Activated T-cell treated with anti-CD3 and anti-CD28 coated beads, Interleukin-2, amount 50 U/mL, for 1 hour (primary cell): ENCODE results near the gene SPATS1.

Source experiments
- DNase-seq: peaks from one replicate; pipeline ENCODE4 v3.0.0-alpha.2; 2020

SPATS1 gene, protein sequence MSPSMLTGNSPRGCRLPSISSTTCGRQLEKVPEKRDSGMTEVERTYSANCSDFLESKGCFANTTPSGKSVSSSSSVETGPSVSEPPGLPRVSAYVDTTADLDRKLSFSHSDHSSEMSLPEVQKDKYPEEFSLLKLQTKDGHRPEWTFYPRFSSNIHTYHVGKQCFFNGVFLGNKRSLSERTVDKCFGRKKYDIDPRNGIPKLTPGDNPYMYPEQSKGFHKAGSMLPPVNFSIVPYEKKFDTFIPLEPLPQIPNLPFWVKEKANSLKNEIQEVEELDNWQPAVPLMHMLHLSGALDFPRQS

DNA sequence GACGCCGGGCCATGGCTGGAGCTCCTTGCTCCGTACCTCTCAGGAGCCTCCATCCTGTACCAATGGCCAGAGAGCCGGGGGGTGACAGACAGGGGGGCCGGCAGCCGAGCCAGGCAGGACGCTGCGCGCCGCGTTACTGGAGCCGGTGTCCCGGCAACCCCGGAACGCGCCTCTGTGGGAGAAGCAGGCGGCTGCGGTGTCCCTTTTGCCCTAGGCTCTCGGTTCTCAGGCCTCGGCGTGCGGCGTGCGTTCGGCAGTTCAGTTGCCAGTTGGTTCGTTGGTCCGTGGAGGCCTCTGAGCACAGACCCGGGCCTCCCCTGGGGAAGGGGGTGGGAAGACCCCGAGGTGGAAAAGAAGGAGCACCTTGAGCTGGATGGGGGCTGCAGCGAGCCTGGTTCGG, at the start of gene SPATS1:
SPATS1 (plus strand) TSS at position 162 of the 400 bp plus-strand sequence. CDS start 446 bp downstream, outside the sequence.
- DNase-seq = no peak

DNA sequence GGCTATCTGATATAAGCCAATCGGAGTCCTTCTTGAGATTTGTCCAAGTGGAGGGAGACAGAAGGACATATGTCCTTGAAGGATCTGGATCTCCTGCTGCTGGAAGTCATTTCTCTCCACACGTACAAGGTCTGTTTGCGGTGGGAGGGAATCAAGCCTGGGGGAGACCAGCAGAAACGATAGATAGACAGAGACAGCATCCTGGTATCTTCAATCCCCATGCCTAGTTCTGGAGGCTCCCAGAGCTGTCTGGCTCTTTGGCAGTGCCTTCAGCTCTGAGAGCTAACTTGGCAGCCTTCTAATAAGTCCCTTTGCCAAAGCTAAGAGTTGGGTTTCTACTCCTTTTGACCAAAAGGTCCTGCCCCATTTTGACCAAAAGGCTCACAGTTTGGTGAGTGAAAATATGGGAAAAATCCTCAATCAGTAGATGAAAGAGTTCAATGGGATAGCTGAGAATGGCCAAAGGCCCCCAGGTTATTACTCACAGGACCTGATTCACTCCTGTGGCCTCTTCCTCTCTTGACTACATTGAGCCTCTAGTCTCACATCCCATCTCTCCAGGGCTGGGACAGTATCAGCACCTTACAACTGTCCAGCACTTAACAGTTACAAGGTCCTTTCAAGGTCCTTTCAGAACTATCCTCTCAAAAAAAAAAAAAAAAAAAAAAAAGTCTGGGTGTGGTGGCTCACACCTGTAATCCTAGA, 49.6 kb upstream of the SPATS1 start:
- DNase-seq = no peak

DNA sequence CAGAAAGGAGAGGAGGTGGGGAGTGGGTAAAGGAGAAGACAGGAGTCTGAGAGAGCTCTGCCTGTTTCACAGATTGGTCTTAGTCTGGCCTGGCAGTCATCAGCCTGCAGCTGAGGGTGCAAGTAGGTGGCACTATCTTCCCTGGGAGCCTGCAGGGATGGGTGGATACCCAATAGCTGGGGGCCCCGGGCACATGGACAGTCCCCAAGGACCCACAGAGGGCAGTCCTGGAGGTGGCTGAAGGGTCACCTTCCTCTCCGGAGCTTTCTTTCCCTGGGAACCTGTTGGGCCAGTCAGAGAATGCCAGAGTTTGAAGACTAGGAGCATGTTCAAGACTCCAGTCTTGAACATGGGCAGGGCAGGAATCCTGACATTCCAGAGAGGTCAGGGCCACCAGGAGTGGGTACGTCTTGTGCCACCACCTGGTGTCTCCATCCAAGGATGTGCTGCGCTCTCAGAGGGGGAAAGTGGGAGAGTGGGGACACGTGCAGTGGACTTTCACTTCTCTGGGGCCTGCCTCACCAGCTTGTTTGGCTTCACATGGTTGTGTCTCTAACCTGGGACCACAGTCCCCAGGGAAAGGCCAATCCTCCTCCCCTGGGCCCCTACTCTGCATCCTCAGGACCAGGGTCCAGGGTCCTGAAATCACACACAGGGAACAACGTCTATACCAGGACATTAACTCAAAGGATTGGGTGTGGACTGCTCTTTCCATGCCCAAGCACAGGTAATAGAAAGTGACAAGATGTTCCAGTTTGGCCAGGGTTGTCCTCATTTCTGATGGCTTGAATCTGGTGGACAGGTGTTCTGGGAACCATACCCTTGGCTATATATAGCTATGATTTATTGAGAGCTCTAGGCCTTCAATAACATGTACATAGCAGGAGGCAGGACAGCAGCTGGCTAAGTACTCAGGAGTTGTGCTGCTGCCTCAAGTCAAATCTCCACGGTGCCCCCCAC, 47.3 kb upstream of the SPATS1 start:
- no peak for DNase-seq

DNA sequence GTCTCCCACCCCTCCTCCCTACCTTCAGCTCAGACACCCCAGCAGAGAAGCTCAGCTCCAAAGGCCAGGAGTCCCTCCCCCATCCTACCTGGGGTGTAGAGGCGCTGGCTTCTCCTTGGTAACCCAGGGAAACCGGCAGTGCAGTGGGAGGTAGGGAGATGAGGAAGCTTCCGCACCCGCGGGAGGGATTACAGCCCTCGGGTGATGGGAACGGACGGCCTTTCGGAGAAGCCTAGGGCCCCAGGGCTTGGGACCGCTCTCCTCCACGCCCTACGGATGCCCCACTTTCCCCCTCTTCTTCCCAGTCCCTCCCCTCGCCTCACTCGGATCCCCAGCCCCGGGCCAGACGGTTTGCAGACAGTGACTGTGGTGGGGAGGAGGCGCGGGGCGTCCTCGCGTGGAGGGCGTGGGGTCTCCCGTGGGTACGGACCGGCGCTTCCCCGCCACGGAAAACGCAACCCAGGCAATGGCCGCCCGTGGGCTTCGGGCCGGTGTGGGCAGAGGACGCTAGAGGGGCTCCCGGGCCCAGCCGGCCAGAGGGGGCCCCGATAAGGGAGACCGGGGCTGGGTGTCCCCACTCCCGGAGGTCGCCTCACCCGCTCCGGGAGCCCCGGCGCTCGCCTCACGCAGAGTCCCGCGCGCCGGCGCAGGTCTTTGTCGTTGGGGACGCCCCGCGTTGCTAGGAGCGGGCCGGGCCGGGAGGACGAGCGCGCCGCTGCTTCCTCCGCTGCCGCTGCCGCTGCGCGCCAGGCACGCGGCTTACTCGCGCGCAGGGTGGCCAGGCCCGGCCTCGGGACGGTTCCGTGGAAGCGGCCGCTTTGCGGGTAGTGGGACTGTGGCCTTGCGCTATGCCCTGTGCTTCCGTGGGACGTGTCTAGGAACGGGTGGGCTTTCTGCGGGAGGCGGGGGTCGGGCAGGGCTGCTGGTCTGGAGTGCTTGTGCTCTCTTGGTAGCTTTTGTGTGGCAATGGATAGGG, 45.1 kb upstream of the SPATS1 start:
- DNase-seq = peak; percentile 64

DNA sequence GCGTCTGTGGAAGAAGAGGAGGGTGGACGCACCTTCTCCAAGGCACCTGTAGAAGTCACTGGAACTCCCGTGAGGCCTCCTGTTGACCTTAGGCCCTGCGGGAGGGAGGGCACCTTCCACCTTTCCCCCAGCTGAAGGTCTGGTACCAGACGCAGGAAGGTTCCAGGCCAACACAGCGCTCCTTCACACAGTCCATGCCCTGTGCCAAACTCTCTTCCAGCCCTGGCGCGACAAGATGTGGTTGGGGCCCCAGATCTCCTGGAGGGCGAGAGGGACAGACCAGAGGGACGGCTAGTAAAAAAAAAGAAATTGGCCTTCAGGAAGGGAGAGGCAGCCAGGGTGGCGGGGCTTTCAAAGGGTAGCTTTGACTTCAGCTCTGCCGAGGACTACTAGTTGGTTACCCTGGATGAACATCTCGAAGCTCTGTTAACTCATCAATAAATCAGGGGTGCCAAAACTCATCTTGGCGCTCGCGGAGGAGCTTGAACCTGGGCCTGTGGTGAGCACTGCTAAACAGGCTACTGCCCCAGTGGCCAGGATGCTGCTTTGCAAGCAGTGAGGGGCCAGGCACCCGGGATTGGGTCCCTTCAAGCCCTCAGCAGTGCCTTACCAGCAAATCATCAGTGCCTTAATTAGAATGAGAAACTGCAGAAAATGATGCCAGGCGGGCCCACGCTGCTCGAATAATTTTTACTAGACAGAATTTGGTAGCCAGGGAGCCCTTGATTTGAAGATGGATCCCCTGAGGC, 44.2 kb upstream of the SPATS1 start:
- DNase-seq = no peak

DNA sequence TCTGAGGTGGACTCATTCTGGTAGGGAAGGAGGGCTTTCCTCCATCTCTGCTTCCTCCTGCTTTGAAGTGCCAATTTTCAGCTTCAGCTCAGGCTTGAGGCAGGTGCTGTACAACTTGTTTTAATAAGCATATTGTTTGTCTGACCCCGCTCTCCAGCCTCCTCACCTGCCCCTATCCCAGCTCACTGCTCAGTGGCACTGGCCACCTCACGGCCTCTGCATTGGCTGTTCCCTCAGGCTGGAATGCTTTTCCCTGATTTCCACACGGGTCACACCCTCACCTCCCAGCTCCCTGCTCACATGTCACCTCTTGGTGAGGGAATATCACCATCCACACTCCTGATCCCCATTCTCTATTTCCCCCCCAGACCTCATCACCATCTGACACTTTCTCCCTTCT, 43.6 kb upstream of the SPATS1 start:
- no peak for DNase-seq

DNA sequence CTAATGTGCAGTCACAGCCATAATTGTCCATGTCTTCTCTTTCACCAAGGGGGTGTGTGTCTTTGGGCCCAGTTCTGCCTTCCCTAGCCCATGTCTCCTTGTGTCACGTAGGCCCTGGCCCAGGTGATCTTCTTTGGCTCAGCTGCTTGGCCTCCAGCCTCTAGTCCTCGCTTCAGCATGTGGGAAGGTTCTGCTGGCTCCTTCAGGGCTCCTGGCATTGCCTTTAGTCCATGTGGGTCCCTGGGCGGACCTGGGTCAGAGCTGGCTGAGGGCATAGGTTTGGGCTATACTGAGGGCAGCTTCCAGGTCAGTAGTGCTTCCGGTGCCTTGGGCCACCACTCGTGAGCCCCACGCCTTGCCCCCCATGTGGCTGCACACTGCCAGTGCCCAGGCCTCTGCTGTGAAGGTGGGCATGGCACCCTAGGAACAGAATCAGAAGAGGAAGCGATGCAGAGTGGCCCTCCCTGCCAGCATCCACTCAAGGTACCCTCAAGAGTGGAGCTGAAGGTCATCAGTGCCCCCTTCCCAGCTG, 42.1 kb upstream of the SPATS1 start:
- no peak for DNase-seq

DNA sequence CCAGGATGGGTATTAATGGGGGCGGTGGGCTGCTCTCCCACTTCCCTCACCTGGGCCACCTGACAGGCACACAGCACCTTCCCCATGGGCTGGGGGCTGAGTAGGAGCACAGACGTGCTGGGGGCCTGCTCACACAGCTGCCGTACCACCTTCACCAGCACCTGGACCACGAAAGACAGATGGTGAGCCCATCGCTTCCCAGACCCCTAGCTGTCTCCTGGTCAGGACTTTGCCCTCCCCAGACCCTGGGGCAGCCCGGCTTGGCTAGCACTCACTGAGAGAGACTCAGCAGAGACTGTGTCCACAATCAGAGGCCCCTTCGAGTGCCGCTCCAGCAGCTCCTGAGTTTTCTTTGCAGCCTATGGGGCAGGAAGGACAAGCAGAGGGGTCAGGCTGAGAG, 41.3 kb upstream of the SPATS1 start:
- DNase-seq = no peak

DNA sequence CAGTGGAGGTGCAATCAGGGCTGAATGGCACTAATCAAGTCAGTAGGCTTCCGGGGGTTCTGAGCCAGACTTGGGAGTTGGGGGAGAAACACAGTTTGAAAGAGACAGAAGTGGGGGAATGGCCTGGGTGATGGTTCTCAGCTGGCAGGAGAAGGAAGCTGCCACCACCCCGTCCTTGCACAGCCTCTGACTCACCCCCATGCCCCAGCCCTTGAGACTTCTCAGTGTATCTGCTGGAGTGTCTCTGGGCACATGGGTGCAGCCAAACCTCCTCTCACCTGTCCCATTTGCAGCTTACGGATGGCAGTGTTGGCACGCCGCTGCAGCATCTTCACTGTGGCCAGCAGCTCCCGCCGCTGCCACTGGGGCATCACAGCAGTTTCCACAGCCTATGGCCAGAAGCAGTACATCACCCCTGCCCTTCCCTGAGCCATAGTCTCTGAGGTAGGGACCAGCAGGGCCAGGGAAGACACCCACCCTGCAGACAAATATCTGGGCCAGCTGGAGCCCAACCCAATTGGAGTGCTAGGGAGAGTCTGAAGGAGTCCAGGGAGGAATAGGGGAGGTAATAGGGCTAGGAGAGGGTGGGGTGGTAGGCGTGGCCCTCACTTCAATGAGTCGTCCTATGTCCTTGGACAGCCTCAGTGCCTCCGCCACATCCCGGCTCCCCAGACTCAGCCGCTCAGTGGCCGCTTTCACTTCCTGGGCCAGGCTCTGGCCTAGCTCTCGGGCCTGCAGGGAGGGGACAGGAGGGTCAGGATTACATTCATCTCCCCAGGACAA, 40.5 kb upstream of the SPATS1 start:
- DNase-seq = no peak

DNA sequence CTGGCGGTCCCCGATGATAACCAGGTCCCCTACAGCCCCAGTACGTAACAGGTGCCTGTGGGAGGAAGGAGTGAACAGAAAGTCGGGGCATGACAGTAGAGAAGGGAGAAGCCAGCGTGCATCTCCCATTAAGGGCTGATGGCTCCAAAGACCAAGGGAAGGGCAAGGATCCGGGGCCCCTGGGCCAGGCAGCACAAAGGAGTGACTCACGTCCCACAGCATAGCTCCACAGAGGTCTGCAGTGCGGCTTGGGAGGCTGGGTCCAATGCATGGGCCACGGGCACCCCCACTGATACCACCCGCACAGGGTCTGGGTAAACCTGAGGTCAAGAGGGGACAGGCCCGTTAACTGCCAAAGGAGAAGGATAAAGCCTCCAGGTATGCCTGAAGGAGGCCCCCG, 39.6 kb upstream of the SPATS1 start:
- no peak for DNase-seq

DNA sequence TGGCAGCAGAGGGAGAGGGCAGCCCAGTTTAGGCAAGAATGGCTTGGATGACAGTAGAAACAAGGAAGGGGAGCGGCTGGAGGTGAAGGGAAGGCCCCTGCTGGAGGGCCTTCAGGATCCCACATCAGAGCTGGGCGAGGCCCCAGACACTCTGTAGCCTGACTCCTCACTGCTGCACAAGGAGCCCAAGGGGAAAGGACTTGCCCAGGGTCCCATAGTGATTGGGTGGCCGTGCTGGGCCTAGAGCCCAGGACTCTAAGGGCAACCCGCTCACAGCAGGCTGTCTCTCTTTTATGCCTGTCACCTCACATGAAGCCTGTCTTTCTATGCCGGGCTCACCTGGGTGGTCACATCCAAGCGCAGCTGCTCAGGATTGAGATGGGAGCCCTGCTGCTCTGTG, 38.6 kb upstream of the SPATS1 start:
- DNase-seq = no peak

DNA sequence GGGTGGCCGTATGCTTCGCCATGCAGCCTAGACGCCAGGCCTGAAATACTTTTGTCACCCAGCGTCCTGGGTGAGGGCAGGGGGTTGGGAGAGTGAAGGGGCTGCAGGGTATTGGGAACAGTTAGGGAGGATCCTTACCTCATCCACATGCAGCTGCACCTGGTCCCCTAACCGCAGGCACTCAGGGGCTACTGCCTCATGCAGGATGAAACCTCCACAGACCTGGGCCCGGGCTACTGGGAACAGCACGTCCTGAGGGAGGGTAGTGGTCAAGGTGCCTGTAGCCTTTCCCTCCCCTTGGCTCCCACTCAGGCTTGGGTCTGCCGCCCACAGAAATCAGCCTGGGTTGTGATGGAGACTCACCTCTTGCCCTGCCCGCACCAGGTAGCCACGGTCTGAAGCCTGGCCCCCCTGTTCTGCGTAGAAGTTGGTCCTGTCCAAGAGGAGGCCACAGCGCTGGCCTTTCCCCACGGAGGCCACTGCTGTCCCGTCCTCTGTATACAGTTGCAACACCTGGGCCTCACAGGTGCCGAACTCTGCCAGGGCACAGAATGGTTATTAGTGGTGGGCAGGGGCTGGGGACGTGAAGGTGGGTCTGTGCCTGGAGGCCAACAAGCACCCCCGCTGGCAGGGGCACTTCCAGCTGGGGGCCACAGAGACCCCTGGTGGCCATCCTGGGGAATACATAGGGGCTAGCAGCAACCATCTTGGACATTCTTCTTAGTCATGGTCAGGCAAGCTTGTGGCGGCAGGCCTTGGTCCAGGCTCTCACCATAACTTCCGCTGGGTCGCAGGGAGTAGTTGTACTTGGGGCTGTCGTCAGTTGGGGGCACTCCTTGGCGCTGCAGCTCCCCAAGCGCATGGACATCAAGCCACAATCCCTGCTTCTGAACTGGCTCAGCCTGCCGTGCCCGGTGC, 37.9 kb upstream of the SPATS1 start:
- DNase-seq = peak; percentile 55

DNA sequence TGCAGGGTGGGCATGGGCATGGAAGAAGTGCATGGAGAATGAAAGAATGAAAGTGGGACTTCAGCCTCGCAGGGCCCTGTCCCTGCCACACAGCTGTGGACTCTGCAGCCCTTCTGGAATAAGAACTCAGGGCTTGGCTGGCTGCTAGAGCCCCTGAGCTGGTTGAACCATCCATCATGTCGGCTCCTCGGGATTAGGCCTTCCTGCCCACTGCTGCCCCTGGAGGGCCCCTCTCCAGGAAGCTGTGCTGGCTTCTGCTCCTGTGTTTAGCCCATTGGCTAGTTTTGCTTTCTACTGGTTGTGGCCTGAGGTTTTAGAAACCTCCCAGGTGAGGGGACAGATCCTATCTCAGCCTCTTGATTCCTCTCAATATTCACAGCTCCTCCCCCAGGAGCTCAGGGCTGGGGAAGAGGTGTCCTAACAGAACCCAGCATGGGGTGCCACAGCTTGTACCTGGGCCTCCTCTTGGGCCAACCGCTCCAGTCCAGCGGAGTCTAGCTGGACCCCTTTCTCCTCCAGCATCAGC, 37.2 kb upstream of the SPATS1 start:
- DNase-seq = no peak

DNA sequence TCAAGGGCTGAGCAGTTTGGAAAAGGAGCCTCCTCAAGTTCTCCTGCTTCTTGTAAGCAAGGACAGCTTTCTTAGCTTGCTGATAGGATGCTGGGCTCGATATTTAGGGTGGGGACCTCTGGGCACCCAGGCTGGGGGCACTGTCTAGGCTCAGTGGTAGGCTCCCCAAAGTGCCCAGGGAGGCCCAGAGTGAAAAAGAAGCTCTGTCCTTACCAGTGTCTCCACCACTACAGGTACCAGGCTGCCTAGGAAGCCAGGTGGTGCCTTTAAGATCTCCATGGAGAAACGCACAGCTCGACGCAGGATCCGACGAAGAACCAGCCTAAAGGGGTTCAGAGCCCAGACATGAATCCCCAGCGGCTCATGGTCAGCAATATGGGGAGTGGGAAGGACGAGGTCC, 35.7 kb upstream of the SPATS1 start:
- no peak for DNase-seq

DNA sequence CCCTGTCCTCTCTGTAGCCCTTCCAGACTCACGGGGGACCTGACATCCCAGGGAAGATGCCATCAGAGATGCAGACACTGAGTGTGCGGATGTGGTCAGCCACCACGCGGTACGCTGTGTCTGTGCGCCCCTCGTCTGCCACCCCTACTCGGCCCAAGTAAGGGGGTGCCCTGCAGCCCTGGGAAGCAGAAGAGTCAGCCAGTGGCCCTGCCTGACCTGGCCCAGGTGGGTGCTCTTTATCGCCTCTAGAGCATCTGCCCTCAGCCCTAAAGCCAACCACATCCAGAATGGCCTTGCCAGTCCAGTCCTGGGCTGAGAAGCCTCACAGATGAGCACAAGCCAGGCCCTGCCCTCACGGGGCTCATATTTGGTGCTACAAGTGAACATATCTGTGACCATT, 35.2 kb upstream of the SPATS1 start:
- DNase-seq = no peak

DNA sequence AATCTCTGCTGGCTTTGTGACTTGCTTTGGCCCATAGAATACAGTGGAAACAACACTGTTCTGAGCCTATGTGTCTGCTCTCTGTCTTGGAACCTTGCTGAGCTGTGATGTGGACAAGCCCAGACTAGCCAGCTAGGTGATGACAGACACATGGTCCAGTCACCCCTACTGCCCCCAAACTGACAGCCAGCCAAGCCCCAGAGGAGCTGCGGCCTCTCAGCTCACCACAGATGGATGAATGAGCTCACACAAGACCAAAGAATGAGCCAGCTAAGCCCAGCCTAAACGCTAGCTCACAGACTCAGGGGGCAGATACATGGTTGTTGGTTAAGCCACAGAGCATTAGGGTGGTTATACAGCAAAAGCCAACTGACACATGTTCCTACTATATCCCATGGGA, 33.4 kb upstream of the SPATS1 start:
- no peak for DNase-seq

DNA sequence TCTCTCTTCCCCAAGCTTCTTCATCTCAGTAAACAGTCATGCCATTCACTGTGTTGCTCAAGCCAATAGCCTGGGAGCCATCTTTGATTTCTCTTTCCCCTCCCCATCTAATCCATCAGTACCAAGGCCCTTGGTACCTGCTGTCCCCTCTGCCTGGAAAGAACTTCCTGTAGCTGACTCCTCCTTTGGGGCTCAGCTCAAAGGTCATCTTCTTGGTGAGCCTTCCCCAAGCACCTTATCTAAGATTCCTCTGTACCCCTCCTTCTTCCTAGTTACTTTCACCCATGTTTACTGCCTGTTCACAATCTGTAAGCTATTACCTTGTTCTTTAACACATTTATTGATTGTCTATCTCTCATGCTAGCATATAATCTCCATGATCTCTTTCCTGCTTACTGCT, 32.8 kb upstream of the SPATS1 start:
- DNase-seq = no peak

DNA sequence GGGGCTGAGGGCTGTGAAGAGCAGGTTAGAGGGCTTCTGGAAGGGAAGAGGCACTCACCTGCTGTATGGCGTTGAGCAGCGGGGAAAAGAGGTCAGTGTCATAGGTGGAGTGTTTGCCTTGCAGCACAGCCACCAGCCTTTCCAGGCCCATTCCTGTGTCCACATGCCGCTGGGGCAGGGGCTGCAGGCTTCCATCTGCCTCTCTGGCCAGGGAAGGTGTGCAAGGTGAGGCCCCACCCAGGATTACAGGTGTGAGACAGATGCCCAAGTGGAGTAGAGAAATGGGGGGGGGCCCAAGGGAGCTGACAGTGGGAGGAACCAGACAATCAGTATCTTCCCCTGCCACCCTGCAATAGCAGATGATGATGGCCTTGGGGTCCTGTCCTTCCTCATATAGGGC, 32.2 kb upstream of the SPATS1 start:
- DNase-seq = no peak

DNA sequence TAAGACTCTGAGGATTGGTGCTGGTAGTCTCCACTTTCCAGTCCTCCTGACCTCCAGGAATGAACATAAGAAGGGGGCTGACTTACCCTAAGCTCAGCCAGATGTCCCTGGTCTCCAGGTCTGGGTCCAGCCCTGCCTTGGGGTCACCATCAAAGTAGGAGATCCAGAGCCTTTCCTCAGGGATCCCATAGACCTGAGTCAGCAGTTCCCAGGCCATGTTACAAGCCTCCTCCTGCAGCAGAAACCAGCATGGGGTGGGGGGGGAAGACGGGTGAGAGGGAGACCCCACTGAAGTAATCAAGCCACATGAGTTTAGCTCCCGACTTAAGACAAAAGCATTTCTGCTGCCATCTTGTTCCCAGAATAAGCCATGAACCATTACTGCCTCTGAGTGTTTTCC, 31.1 kb upstream of the SPATS1 start:
- DNase-seq = no peak
